GM21737 (cell line): ENCODE measurements around the gene DTD2.
"Not testable (repeated sequence)": the region's sequence is repeated elsewhere in the genome, so short reads cannot be mapped to it uniquely, and the experiment has no call there.

Experiments
- ATAC-seq: cut with Tn5 transposase; IDR thresholded peaks from one replicate; pipeline ENCODE4 v1.9.1; 2021; ENCODE audit warnings: mild to moderate bottlenecking, moderate library complexity; ENCODE audit not compliant: unreplicated experiment

Gene DTD2

DNA sequence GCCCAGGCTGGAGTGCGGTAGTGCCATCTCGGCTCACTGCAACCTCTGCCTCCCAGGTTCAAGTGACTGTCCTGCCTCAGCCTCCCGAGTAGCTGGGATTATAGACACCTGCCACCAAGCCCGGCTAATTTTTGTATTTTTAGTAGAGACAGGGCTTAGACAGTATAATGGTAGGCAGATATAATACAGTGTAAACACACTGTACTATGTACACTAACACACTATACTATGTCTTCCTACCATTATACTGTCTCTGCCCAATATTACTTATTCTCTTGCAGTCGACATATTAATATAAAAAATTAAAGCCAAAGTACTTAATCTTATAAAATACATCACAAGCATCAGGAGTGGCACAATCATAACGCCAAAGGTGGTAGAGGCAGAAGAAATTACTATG is 15.0 kb downstream of the DTD2 start:
- no peak for ATAC-seq

DNA sequence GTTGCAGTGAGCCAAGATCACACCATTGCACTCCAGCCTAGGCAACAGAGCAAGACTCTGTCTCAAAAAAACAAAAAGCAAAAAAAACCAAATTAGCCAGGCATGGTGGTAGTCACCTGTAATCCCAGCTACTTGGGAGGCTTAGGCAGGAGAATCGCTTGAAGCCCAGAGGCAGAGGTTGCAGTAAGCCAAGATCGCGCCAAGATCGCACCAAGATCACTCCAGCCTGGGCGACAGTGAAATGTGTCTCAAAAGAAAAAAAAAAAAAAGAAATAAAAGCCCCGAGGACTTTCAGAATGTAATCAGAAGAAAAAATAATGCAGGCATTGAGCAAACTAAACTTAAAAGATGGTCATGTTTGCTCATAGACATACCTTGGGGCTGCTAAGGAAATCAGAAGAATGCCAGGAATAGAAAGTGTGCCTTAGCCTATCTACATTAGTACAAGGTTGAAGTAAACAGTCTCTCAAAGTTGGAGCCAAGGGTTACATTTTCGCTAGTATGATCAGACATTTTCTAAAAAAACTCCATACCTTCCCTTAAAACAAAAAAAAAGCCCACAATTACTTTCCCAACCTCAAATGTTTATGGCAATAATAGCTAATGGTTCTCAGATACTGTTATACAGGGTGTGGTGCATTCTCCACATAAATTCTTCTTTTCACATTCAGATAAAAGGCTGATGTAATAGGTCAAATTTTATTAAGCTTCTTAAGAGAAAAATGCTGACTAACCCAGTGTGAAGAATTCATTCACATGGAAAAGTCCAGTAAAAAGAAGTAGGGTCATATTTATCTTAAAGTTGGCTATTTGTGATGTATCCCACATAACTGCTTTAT is 15.8 kb downstream of the DTD2 start:
- ATAC-seq: no peak

DNA sequence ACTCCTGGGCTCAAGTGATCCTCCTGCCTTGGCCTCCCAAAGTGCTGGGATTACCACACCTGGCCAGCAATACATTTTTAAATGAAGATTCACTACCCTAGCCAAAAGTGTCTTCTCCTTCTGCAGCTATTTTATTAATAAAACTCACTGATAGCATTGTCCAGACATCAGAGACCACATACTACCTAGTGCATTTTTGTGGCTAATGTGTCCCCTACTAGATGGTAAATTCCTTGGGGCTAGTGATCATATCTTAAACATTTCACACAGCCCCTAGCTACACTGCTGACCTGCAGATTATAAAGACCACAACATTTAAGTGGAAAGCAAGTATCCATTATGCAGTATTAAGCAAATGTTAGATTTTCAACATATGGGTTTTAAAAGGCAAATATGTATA is 17.0 kb downstream of the DTD2 start:
- ATAC-seq: no peak

DNA sequence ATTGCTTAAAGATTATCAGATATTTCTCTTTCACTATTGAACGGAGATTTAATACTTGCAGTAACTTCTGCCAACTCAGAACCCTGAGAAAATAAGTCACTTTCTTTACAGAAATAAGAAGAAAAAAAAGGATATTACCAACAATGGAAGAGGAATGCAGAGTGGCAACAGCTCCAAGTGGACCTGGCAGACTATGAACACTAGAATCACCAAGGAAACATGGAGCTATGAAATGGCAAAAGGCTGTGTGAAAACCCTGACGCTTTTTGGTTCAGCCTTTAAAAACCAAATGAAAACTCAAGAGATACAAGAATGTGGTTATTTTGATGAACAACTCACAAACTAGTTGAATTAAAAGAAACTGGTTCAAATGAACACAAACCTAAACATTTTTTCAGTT is 17.7 kb downstream of the DTD2 start:
- no peak for ATAC-seq

DNA sequence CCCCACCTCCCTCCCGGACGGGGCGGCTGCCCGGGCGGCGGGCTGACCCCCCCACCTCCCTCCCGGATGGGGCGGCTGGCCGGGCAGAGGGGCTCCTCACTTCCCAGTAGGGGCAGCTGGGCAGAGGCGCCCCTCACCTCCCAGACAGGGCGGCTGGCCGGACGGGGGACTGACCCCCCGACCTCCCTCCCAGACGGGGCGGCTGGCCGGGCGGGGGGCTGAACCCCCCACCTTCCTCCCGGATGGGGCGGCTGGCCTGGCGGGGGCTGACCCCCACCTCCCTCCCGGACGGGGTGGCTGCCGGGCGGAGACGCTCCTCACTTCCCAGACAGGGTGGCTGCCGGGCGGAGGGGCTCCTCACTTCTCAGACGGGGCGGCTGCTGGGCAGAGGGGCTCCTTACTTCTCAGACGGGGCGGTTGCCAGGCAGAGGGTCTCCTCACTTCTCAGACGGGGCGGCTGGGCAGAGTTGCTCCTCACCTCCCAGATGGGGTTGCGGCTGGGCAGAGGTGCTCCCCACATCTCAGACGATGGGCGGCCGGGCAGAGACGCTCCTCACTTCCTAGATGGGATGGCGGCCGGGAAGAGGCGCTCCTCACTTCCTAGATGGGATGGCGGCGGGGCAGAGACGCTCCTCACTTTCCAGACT is 20.1 kb downstream of the DTD2 start:
- ATAC-seq: not testable (repeated sequence)

DNA sequence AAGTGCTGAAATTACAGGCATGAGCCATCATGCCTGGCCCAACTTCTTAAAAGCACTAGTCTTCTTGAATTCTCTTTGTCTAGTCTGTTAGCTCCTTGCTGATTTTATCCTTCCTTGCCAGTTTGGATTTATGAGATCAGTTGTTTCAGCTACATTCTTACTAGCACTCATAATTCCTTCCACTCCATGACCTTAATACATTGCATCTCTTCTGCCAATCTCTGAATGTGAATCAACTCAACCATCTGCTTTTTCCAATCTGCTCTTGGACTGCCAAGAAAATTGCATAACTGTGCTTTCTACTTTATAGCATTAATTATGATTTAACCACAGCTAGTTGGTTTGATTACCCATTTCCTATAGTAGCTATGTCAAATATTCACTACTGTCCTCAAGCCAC is 22.0 kb downstream of the DTD2 start:
- no peak for ATAC-seq

DNA sequence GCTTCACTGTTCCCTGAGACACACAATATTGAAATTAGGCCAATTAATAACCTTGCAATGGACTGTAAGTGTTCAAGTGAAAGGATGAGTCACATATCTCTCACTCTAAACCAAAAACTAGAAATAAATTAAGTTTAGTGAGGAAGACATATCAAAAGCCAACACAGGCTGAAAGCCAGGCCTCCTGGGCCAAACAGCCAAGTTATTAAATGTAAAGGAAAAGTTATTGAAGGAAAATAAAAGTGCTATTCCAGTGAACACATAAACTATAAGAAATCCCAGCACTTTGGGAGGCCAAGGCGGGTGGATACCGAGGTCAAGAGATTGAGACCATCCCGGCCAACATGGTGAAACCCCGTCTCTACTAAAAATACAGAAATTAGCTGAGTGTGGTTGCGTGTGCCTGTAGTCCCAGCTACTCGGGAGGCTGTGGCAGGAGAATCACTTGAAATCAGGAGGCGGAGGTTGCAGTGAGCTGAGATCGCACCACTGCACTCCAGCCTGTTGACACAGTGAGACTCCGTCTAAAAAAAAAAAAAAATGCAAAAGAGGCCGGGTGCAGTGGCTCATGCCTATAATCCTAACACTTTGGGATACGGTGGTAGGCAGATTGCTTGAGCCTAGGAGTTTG is 26.6 kb downstream of the DTD2 start:
- no peak for ATAC-seq

DNA sequence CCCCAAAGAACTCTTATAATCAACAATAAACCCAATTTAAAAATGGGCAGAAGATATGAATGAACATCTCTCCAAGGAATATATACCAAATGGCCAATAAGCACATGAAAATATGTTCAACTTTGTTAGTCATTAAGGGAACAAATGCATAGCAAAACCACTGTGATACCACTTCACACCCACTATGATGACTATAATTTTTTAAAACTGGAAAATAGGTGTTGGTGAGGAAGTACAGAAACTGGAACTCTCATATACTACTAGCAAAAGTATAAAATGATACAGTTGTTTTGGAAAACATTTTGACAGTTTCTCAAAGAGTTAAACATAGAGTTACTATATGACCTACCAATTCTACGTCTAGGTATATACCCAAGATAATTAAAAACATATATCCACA is 27.5 kb downstream of the DTD2 start:
- ATAC-seq: no peak

DNA sequence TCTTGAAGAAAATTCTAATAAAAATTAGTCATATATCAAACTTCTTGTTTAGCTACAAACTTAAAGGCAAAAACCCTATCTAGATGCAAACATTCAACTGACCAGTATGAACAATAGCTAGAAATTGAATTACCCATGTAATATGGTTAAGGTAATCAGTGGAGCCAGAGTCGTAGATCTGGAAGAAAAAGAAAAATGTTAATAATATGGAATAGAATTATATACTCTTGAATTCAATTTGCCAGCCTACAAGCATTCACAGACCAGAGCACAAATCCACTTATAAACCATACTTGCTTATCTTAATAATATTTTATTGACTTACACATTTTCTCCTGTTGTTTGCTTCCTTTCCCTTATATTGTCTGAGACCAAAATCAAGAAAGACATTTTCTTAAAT is 29.3 kb downstream of the DTD2 start:
- ATAC-seq: no peak

DNA sequence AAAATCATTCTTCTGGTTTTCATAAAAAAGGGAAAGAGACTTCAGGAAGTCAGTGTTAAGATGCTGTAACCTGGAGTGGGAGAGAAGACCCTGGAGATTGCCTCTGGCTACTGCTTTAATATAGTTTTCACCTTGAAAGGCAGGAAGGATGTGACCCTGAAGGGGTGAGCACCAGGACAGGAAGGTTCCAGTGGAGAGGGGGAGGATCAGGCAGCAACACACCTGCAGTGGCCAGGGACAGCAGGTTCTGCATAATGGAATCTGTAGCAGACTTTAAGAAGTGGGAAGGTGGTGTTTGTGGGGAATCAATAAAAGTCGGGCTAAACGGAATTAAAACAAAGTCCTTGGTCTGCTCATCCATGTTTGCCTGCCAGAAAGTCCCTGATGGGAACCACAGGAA is 30.6 kb downstream of the DTD2 start:
- no peak for ATAC-seq

DNA sequence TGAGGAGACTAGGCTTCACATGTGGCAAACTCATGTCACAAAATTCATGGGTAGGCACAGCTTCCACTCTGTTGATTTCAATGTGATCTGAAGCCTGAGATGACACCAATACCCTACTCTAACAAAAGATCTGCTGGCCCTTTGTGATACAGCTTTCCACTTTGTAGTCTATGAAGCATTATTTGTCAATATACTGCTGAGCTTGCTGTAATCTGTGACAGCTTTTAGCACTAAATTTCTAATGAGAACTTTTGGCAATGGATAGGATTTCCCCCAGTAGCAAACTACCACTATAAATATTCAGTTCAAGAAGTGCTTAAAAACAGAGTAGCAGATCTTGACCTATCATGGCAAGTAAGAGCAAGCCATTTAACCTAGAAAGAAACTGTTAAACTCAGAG is 31.4 kb downstream of the DTD2 start:
- ATAC-seq: no peak

DNA sequence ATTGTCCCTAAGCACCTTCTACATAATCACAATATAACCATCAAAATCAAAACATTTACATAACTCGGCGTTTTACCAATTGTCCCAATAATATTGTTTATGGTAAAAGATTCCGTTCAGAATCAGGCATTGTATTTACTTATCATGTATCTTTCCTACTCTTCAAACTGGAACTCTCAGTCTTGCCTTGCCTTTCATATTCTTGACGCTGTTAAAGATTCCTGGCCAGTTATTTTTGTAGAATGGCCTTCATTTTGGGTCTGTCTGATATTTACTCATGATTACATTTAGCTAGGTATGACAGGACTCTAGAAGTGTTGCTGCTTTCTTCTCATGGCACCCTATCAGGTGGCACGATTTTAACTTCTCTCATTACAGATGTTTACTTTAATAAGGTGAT is 36.1 kb downstream of the DTD2 start:
- no peak for ATAC-seq

DNA sequence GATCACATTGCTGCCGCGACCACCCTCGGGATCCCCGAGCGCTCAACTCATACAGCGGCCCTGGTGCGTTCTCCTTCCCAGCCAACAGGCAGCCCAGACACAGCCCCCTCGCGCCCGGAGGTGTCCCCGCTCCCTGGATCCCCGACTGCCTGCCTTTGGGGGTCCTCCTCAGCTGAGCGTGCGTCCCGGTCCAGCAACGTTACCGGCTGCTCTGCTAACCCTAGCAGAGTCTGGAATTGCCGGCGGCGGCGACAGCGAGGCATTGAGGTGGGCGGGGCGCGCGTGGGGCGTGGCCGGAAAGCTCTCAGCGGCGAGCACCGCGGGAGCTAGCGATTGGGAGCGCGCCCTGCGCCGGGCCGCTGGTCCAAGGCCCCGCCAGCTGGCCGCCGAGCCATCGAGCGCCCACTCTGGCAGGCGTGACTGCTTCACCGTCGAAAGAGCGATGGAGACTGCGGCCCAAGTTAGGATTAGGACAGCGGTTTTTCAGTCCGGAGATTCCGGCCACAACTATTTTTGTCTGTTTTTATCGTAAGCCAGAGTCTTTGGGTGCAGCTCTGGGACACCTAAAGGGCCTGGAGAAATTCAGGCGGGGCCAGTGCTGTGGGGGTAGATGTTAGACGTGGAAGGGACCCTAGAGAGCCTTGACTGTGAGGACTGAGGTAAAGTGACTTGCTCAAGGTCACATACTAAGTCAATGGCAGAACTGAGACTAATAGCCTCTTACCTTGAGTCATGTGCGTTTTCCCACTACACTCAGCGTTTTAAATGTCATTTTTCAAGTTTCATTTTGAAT is 36.8 kb downstream of the DTD2 start, which contains the start of gene HEATR5A:
Gene HEATR5A, minus strand, starts transcription at position 232 of the 793 bp plus-strand sequence. CDS start 17,575 bp downstream, outside the sequence.
- ATAC-seq: peak; percentile 97

DNA sequence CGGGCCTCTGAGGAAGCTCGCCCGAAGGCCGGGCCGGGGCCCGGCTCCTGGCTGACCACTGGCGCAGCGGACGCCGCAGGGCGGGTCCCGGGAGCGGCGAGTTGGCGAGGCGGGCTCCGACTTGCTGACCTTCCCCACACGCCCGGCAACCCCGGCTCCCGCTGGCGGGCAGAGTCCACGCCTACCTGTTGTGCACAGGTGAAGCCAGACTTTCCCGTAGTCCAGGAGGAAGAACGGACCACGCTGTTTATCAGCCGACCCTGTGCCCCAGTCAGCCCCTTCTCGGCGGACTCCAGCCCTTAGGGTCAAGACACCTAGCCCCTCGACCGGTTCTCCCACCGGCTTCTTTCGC is 37.4 kb downstream of the DTD2 start:
- peak; percentile 30 for ATAC-seq

DNA sequence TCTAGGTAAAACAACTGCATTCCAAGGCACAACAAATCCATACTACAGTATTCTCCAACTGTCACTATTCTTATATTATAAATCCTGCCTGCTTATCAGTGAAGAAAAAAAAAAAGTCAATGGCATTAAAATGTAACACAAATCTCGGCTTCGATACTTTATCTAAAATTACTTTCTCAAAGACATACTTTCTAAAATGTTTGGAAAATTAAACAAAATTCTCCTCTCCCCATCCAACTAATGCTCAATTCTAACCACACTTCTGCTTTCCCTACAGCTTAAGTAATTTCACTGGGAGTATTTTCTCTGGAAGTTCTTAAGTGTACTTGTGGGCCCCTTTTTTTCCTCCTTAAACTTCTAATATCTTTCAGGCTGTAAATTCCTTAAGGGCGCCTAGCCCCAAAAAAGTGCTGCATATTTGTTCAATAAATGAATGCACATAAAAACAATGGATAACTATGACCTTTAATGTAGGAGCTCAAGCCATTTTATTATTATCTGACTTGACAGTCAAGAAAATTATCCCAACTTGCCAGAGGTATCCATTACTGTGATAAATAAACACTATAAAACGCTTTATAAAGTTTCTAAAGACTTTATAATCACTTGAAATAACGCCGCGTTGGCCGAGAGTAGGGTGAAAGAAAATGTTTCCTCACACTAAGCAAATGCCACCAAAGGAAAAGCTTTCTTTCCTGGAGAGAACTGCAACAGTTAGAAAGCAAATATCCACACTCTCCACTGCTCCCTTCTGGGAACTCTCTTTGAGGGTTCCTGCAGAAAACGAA is 37.9 kb downstream of the DTD2 start:
- no peak for ATAC-seq

DNA sequence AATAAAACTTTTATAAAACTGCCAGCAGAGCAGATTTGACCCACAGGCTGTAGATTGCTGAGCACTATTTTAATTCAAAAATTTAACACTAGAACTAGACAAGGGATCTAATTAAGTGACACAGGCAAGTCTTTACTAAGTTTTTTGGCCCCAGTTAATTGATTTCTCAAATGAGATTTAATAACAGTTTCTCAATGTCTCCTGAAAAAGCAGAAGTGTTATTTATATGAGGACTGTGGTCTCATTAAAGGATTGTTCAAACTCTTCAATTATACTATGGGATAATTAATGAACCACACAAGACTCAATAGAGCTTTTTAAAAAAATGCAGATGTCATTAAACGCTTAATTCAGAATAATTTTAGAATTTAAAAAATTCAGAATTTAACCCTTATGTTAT is 38.9 kb downstream of the DTD2 start:
- ATAC-seq: no peak

DNA sequence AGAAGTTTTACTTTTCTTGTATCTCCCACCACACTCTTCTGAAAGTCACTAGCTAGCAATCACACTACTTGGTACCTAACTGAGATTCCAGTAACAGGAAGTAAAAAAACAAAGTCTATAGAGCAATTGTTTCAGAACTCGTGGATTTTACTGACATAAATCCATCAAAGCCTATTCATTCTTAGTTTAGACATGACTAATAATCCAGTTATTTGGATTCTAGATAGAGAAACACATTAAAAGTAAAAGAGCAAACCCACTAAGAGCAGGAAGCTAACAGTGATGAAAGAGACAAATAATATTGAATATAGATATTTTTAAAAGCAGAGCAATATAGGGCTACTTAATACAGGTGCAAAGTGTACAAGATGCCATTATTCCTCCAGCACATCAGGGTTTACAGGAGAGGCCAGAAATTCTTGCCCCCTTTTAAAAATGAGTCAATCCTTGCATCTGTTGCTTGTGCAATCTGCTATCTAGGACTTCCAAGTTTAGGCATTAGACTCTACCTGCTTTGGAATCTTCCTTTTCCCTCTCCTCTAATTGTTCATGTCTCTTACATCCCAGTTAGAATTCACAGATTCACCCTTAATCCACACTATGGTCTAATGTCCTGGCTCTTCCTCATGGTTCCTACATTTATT is 43.0 kb downstream of the DTD2 start:
- no peak for ATAC-seq

DNA sequence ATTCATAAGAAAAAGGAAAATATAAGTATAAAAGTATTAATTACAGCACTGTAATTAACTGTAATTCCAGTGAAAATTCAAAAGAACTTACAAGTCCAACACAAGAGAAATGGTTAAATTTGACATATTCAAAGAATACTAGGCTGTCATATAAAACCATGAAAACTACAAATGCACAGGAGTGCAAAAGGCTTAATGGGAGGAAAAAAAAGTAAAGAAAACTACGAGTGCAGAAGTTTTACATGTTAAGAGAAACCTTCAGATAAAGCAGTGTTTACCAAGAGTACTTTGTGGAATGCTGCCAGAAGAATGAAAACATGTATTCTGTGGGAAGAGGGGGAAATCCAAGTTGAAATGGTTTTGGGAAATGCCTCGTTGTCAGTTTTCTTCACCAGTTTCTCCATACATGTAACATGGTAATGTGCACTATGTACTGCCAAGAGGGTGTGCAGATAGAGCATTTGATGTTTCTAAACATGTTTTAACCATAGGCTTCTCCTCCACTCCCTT is 46.0 kb downstream of the DTD2 start:
- ATAC-seq: no peak

DNA sequence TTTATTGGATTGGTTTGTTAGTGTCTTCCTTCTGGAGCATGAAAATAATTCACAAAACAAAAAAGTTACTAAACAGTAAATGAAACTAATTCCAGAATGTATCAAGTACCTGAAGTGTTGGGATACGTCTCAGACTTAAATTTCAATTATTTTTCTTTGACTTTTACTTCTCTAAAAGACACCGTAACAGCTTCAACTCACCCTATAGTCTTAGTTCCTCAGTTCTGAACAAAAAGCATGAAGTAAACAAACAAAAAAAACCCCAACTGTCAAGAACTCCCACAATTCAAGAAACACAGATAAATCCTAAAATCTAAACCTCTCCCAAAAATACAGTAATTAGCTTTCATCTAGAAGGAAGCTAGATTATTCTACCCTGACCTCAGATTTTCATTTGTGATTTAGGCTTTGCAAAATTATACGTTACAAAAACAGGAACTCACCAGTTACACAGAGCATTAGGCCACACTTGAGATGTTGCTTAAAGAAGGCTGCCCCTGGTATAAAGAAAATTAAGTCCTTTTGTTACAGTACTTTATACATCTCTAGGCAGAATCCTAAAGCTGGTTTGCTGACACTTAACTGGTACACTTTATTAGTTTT is 47.2 kb downstream of the DTD2 start:
- ATAC-seq: no peak
